ENCODE data around the gene CASZ1.

GRCh38 chr1:10669570-10669969 is 126.9 kb downstream of the CASZ1 start:
- TF ChIP-seq CTCF (IDR thresholded peaks at IDR 0.05), result no peak
- no peak for TF ChIP-seq POLR2A (IDR thresholded peaks at IDR 0.05)
- no peak for TF ChIP-seq EP300 (IDR thresholded peaks at IDR 0.05)
- TF ChIP-seq POLR2AphosphoS5 (IDR thresholded peaks at IDR 0.05), result no peak
